Measurements from ENCODE around the gene GLRA3. TPM values are rescaled to one million over a fixed set of nuclear protein-coding genes. Genes with fewer than 3 reads are reported as not detected.

GLRA3 gene
- total RNA-seq, 5 donors from 2014 or later (not counting 1 experiment from before 2014, with no cell fraction given), result not detected

DNA sequence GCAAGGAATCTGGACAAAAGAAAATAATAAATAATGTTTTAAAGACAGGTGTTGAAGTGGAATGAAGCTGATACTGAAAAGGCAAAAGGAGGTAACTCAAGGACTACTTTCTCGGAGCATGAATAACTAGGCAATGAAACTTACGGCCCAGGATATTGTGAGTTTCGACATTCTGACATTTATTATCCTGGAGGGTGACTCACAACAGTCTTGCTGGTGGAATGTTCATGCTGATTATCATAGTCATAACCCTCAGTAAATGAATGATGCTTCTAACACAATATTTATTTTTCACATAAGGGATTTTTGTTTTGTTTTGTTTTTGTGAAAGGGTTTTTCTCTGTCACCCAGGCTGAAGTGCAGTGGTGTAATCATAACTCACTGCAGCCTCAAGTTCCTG is 159.8 kb downstream of the GLRA3 start:
- no peak overlapping the region for H3K4me3 Mint-ChIP-seq
- Histone ChIP-seq H3K4me3 (ENCODE audit: control insufficient read depth in 1 of 2, extremely low read depth in 1 of 2, low read length in 1 of 2) (no peak overlapping the region), H3K4me1 (ENCODE audit: control insufficient read depth in 1 of 2, extremely low read depth in 1 of 2, insufficient read depth in 2 of 2, low read length in 2 of 2) (no peaks in the 10 kb centered on the region), H3K36me3 (ENCODE audit: control insufficient read depth in 2 of 2, extremely low read depth in 1 of 2, insufficient read depth in 1 of 2, low read length in 1 of 2) (no peaks in the 10 kb centered on the region), H3K27ac (ENCODE audit: low read length) (no peak overlapping the region), H3K9me3 (no peaks in the 10 kb centered on the region), H3K27me3 (replicated peaks in 1 of 2; ENCODE audit: control insufficient read depth in 2 of 2, extremely low read depth in 1 of 2, insufficient read depth in 2 of 2, low read length in 1 of 2) (no peaks in the 10 kb centered on the region)
- 100% methylated on average over 1 of the region's 3 CpGs for WGBS (ENCODE audit: insufficient coverage)
- H3K36me3 Mint-ChIP-seq, result no peaks in the 10 kb centered on the region
- H3K9me3 Mint-ChIP-seq, result peaks cover 0 to 3% (median 0%) of the 10 kb centered on the region in 3 donors
- DNase-seq, result no peak
- POLR2A ChIA-PET, result no interaction called here
- no peak overlapping the region for H3K27ac Mint-ChIP-seq
- no peak for ATAC-seq (replicated peaks in 1 of 4)
- H3K27me3 Mint-ChIP-seq, result peaks cover 2 to 13% of the 10 kb centered on the region in 2 donors
- H3K4me1 Mint-ChIP-seq, result no peaks in the 10 kb centered on the region
- CTCF ChIA-PET, result no interaction called here

DNA sequence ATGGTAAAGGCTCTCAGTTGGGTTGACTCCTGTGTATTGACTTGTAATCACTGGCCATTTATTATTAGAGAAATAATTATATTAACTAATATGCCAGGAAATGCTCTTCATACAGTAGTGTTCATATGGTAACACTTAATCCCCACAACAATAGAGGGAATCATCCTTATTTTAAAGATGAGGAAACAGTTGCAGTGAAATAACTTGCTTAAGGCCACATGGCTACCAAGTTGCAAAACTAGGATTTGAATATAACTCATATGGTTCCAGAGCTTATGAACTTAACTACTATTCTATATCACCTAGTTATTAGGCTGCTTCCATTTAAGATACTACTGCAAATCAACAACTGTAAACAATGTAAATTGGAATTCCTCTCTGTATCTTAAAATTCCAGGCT is 163.2 kb downstream of the GLRA3 start:
- no peak overlapping the region for H3K27ac Mint-ChIP-seq
- H3K4me1 Mint-ChIP-seq, result no peaks in the 10 kb centered on the region
- no peaks in the 10 kb centered on the region for H3K36me3 ChIP-seq (ENCODE audit: control insufficient read depth in 2 of 2, extremely low read depth in 1 of 2, insufficient read depth in 1 of 2, low read length in 1 of 2)
- no peak overlapping the region for H3K4me3 Mint-ChIP-seq
- no peak overlapping the region for H3K27ac ChIP-seq (ENCODE audit: low read length)
- no peaks in the 10 kb centered on the region for H3K4me1 ChIP-seq (ENCODE audit: control insufficient read depth in 1 of 2, extremely low read depth in 1 of 2, insufficient read depth in 2 of 2, low read length in 2 of 2)
- no peaks in the 10 kb centered on the region for H3K27me3 ChIP-seq (replicated peaks in 1 of 2; ENCODE audit: control insufficient read depth in 2 of 2, extremely low read depth in 1 of 2, insufficient read depth in 2 of 2, low read length in 1 of 2)
- ATAC-seq (replicated peaks in 1 of 4) (no peak), DNase-seq (no peak)
- peaks cover 0 to 4% (median 0%) of the 10 kb centered on the region in 3 donors for H3K9me3 Mint-ChIP-seq
- no peaks in the 10 kb centered on the region for H3K9me3 ChIP-seq
- no peak overlapping the region for H3K4me3 ChIP-seq (ENCODE audit: control insufficient read depth in 1 of 2, extremely low read depth in 1 of 2, low read length in 1 of 2)
- ChIA-PET POLR2A (no interaction called here), CTCF (no interaction called here)
- H3K27me3 Mint-ChIP-seq, result peaks cover 7% of the 10 kb centered on the region in 2 donors
- no peaks in the 10 kb centered on the region for H3K36me3 Mint-ChIP-seq

GRCh38 chr4:174663216-174663615 is 165.8 kb downstream of the GLRA3 start:
- H3K27me3 Mint-ChIP-seq, result peaks cover 7% of the 10 kb centered on the region in 2 donors
- no peaks in the 10 kb centered on the region for H3K4me1 Mint-ChIP-seq
- Histone ChIP-seq H3K36me3 (ENCODE audit: control insufficient read depth in 2 of 2, extremely low read depth in 1 of 2, insufficient read depth in 1 of 2, low read length in 1 of 2) (no peaks in the 10 kb centered on the region), H3K9me3 (no peaks in the 10 kb centered on the region), H3K4me3 (ENCODE audit: control insufficient read depth in 1 of 2, extremely low read depth in 1 of 2, low read length in 1 of 2) (no peak overlapping the region), H3K4me1 (ENCODE audit: control insufficient read depth in 1 of 2, extremely low read depth in 1 of 2, insufficient read depth in 2 of 2, low read length in 2 of 2) (no peaks in the 10 kb centered on the region), H3K27ac (ENCODE audit: low read length) (no peak overlapping the region), H3K27me3 (replicated peaks in 1 of 2; ENCODE audit: control insufficient read depth in 2 of 2, extremely low read depth in 1 of 2, insufficient read depth in 2 of 2, low read length in 1 of 2) (no peaks in the 10 kb centered on the region)
- POLR2A ChIA-PET, result no interaction called here
- H3K4me3 Mint-ChIP-seq, result no peak overlapping the region
- WGBS (ENCODE audit: insufficient coverage), result 83% methylated on average over 2 of the region's 2 CpGs
- DNase-seq (no peak), ATAC-seq (replicated peaks in 1 of 4) (no peak)
- H3K9me3 Mint-ChIP-seq, result peaks cover 0 to 4% (median 0%) of the 10 kb centered on the region in 3 donors
- CTCF ChIA-PET, result no interaction called here
- H3K27ac Mint-ChIP-seq, result no peak overlapping the region
- no peaks in the 10 kb centered on the region for H3K36me3 Mint-ChIP-seq

DNA sequence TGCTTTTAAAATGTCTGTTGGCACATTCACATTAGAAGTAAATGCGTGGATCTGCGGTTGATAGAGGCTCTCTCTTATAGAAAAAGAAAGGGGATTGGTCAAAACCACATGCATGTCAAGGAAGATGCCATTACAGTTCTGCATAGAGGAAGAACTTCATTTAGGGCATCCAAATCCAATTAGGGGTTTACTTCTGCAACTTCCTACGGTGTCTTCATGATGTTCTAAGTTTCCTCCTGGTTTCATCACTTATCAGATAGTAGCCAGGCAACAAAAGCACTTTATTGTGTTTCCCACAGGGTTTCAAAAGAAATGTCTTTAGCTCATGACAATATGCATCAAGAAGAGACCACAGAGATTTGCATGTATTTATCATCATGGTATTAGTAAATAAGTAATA is 170.8 kb downstream of the GLRA3 start:
- ATAC-seq (replicated peaks in 1 of 4) (no peak), DNase-seq (no peak)
- no peaks in the 10 kb centered on the region for H3K36me3 ChIP-seq (ENCODE audit: control insufficient read depth in 2 of 2, extremely low read depth in 1 of 2, insufficient read depth in 1 of 2, low read length in 1 of 2)
- ChIA-PET POLR2A (no interaction called here), CTCF (no interaction called here)
- Mint-ChIP-seq H3K9me3 (no peaks in the 10 kb centered on the region), H3K36me3 (no peaks in the 10 kb centered on the region), H3K4me3 (no peak overlapping the region), H3K27me3 (peaks cover 2 to 3% of the 10 kb centered on the region in 2 donors), H3K27ac (no peak overlapping the region), H3K4me1 (no peaks in the 10 kb centered on the region)
- H3K4me3 ChIP-seq (ENCODE audit: control insufficient read depth in 1 of 2, extremely low read depth in 1 of 2, low read length in 1 of 2), result no peak overlapping the region
- no peaks in the 10 kb centered on the region for H3K27me3 ChIP-seq (replicated peaks in 1 of 2; ENCODE audit: control insufficient read depth in 2 of 2, extremely low read depth in 1 of 2, insufficient read depth in 2 of 2, low read length in 1 of 2)
- H3K9me3 ChIP-seq, result no peaks in the 10 kb centered on the region
- H3K27ac ChIP-seq (ENCODE audit: low read length), result no peak overlapping the region
- H3K4me1 ChIP-seq (ENCODE audit: control insufficient read depth in 1 of 2, extremely low read depth in 1 of 2, insufficient read depth in 2 of 2, low read length in 2 of 2), result no peaks in the 10 kb centered on the region
- WGBS (ENCODE audit: insufficient coverage), result 39% methylated on average over 3 of the region's 3 CpGs

GRCh38 chr4:174657472-174657871 is 171.6 kb downstream of the GLRA3 start:
- no peaks in the 10 kb centered on the region for H3K4me1 ChIP-seq (ENCODE audit: control insufficient read depth in 1 of 2, extremely low read depth in 1 of 2, insufficient read depth in 2 of 2, low read length in 2 of 2)
- no peak for ATAC-seq (replicated peaks in 1 of 4)
- no peaks in the 10 kb centered on the region for H3K27me3 ChIP-seq (replicated peaks in 1 of 2; ENCODE audit: control insufficient read depth in 2 of 2, extremely low read depth in 1 of 2, insufficient read depth in 2 of 2, low read length in 1 of 2)
- H3K36me3 ChIP-seq (ENCODE audit: control insufficient read depth in 2 of 2, extremely low read depth in 1 of 2, insufficient read depth in 1 of 2, low read length in 1 of 2), result no peaks in the 10 kb centered on the region
- no peak for DNase-seq
- no peak overlapping the region for H3K4me3 ChIP-seq (ENCODE audit: control insufficient read depth in 1 of 2, extremely low read depth in 1 of 2, low read length in 1 of 2)
- POLR2A ChIA-PET, result no interaction called here
- 80% methylated on average over 1 of the region's 6 CpGs for WGBS (ENCODE audit: insufficient coverage)
- Mint-ChIP-seq H3K36me3 (no peaks in the 10 kb centered on the region), H3K4me3 (no peak overlapping the region), H3K9me3 (no peaks in the 10 kb centered on the region), H3K27me3 (peaks cover 2 to 3% of the 10 kb centered on the region in 2 donors), H3K27ac (no peak overlapping the region), H3K4me1 (no peaks in the 10 kb centered on the region)
- H3K9me3 ChIP-seq, result no peaks in the 10 kb centered on the region
- CTCF ChIA-PET, result no interaction called here
- H3K27ac ChIP-seq (ENCODE audit: low read length), result no peak overlapping the region

DNA sequence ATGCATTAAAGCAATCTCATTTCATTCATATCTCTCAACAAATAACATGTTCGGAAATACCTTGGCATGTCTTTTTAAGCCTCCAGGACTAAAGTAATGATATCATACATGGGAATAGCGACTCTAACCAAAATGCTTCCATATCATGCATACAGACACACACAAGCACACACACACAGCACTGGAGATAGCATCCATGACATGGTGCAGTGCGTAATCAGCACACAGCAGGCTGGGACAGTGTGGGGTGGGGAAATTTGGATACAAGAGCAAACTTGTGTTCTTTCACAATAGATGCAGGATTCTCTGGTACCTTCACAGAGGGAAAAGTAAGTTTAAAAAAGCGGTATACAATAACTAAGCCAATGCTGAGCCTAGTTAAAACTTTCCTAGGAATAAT is 174.4 kb downstream of the GLRA3 start:
- no peaks in the 10 kb centered on the region for H3K4me1 Mint-ChIP-seq
- Histone ChIP-seq H3K4me1 (ENCODE audit: control insufficient read depth in 1 of 2, extremely low read depth in 1 of 2, insufficient read depth in 2 of 2, low read length in 2 of 2) (no peaks in the 10 kb centered on the region), H3K4me3 (ENCODE audit: control insufficient read depth in 1 of 2, extremely low read depth in 1 of 2, low read length in 1 of 2) (no peak overlapping the region), H3K9me3 (no peaks in the 10 kb centered on the region), H3K36me3 (ENCODE audit: control insufficient read depth in 2 of 2, extremely low read depth in 1 of 2, insufficient read depth in 1 of 2, low read length in 1 of 2) (no peaks in the 10 kb centered on the region), H3K27me3 (replicated peaks in 1 of 2; ENCODE audit: control insufficient read depth in 2 of 2, extremely low read depth in 1 of 2, insufficient read depth in 2 of 2, low read length in 1 of 2) (no peaks in the 10 kb centered on the region), H3K27ac (ENCODE audit: low read length) (no peak overlapping the region)
- no peak overlapping the region for H3K27ac Mint-ChIP-seq
- H3K9me3 Mint-ChIP-seq, result no peaks in the 10 kb centered on the region
- H3K27me3 Mint-ChIP-seq, result no peaks in the 10 kb centered on the region
- POLR2A ChIA-PET, result no interaction called here
- H3K4me3 Mint-ChIP-seq, result no peak overlapping the region
- ATAC-seq (replicated peaks in 1 of 4), result no peak
- WGBS (ENCODE audit: insufficient coverage), result 86% methylated on average over 1 of the region's 4 CpGs
- no peak for DNase-seq
- H3K36me3 Mint-ChIP-seq, result no peaks in the 10 kb centered on the region
- CTCF ChIA-PET, result no interaction called here

DNA sequence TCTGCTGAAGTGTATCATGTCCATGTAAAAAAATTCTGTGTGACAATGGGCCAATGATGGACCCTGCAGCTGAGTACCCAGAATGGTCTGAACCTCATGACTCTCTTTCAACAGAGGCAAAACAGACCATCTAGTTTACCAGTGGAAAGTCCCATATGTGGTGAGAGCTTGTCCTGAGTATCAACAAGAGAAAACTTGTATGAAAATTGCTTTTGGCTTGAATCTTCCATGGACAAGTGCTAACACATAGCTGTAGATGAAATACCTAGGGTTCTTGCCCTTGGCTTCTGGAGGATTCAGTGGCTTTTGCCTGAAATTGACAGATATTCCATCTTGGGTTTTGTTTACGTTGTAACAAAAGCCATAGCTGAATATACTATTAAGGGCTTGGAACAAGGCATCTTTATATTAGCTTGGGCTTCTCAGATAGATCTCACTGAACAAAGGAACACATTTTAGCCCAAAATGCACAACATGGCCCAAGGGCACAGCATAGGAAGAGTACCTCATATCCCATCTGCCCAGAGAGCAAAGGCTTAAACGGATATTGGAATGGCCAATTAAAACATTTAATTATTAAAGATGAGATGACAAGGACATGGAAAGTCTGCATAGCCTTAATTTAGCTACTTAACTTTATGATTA is 178.2 kb downstream of the GLRA3 start:
- ATAC-seq (replicated peaks in 1 of 4) (no peak), DNase-seq (no peak)
- no CpG with 5 or more reads among the region's 2 CpGs for WGBS (ENCODE audit: insufficient coverage)
- CTCF ChIA-PET, result no interaction called here
- POLR2A ChIA-PET, result no interaction called here
- H3K36me3 Mint-ChIP-seq, result no peaks in the 10 kb centered on the region
- H3K4me1 Mint-ChIP-seq, result no peaks in the 10 kb centered on the region
- H3K9me3 Mint-ChIP-seq, result no peaks in the 10 kb centered on the region
- H3K27me3 Mint-ChIP-seq, result no peaks in the 10 kb centered on the region
- Histone ChIP-seq H3K4me1 (ENCODE audit: control insufficient read depth in 1 of 2, extremely low read depth in 1 of 2, insufficient read depth in 2 of 2, low read length in 2 of 2) (no peaks in the 10 kb centered on the region), H3K27me3 (replicated peaks in 1 of 2; ENCODE audit: control insufficient read depth in 2 of 2, extremely low read depth in 1 of 2, insufficient read depth in 2 of 2, low read length in 1 of 2) (peaks cover 0 to 3% of the 10 kb centered on the region in 2 experiments), H3K27ac (ENCODE audit: low read length) (no peak overlapping the region), H3K4me3 (ENCODE audit: control insufficient read depth in 1 of 2, extremely low read depth in 1 of 2, low read length in 1 of 2) (no peak overlapping the region), H3K9me3 (no peaks in the 10 kb centered on the region), H3K36me3 (ENCODE audit: control insufficient read depth in 2 of 2, extremely low read depth in 1 of 2, insufficient read depth in 1 of 2, low read length in 1 of 2) (no peaks in the 10 kb centered on the region)
- H3K27ac Mint-ChIP-seq, result no peak overlapping the region
- H3K4me3 Mint-ChIP-seq, result no peak overlapping the region
